Measurements from ENCODE around the gene EVC.

The EVC gene

GRCh38 chr4:5753366-5753765 lies 42.4 kb downstream of the EVC start:
- no peak for DNase-seq (ENCODE audit: extremely low spot score, insufficient read length, low read depth)
- no peak for FAIRE-seq

DNA sequence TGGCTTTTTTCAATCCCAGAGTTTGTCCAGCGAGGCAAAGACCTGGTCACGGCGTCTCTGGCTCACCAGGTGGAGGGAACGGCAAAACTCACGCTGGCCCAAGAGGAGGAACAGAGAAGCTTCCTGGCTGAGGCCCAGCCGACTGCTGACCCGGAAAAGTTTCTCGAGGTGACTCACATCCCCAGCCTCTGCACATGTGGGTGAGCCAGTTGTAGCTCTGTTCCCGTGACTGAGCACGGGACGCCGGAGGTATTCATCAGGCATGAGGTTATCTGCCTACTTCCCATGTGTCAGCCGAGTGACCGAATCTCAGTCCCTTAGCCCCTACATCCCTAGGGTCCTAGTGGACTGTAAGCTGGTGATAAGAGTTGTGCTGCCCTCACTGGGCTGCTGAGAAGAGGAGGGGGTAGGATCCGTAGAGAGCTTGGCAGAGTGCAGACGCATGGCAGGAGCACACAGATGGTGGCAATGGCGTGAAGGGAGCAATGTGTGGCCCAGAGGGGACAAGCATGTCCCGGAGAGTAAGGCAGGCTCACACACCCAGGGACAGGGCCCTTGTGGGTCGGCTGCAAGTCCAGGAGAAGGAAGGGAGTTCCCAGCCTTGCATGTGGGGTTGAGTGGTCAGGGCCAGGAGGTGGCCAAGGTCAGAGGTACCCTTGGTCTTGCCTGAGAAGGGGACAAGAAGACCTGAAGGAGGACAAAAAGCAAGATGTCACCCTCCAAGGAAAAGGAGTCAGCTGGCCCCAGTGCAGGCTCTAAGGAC lies 42.9 kb downstream of the EVC start:
- no peak for DNase-seq (ENCODE audit: extremely low spot score, insufficient read length, low read depth)

GRCh38 chr4:5754529-5754881 lies 43.5 kb downstream of the EVC start:
- no peak for DNase-seq (ENCODE audit: extremely low spot score, insufficient read length, low read depth)
- FAIRE-seq: no peak

More for the DNA sequence above, 42.9 kb downstream of the EVC start:
- FAIRE-seq: no peak

DNA sequence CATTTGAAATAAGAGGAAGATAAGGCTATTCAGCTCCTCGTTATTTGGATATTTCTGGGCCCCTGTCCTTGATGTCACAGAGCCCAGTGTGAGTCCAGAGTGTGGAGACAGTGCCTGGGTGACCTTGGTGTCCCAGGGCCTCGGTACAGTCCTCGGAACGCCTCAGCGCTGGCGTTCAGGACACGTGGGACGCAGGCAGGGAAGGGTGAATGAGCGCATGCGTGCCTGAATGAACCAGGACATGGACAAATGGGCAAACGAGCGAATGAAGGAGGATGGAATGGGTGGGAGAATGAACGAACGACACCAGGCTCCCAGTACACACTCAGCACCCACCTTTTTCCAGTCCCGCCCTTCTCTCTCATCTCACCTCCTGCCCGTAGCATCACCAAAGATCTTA lies 44.2 kb downstream of the EVC start:
- DNase-seq (ENCODE audit: extremely low spot score, insufficient read length, low read depth) (no peak), FAIRE-seq (no peak)

DNA sequence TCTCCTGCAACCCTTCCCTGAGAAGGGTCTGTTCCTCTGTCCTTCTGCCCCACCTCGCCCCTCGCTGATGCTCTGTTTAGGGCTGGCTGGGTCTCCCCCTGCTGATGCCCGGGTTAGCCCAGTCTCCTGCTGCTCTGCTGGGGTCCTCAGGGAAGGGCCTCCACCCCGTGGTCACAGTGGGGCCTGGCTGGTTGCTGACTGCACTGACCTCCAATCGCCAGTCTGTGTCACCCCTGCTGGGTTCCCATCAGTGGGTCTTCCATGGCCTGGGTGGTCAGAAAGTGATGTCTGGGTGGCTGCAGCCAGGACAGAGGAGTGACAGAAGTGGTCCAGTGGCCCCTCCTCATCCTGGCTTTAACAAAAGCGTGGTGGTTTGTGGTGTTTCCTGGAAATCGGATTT lies 44.7 kb downstream of the EVC start:
- FAIRE-seq (no peak), DNase-seq (ENCODE audit: extremely low spot score, insufficient read length, low read depth) (no peak)

DNA sequence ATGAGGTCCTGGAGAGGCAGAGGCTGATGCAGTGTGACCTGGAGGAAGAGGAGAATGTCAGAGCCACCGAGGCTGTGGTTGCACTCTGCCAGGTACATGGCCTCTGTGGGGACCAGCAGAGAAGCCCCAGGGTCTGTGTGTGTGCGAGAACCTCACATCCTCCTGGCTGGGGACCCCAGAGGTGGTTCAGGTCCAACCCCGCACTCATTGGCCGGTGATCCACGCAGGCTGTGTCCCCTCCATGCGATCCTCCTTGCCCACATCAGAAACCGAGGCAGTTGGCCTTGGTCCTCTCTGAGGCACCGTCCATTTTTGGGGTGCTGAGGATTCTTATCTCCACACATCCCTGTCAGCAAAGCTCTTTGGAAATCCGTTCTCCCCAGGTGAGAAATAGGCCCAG lies 45.3 kb downstream of the EVC start:
- DNase-seq (ENCODE audit: extremely low spot score, insufficient read length, low read depth) (no peak), FAIRE-seq (no peak)

GRCh38 chr4:5757091-5757490 lies 46.1 kb downstream of the EVC start:
- FAIRE-seq (no peak), DNase-seq (ENCODE audit: extremely low spot score, insufficient read length, low read depth) (no peak)

DNA sequence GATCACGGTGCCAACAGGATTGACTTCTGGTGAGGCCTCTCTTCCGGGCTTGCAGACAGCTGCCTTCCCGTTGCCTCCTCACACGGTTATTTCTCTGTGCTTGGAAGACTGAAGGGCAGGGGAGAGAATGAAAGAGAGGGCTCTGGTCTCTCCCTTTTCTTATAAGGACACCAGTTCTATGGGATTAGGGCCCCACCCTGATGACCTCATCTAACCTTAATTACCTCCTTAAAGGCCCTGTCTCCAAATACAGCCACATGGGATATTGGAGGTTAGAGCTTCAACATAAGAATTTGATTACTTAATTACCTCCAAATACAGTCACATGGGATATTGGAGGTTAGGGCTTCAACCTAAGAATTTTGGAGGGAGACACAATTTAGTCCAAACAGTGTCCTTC lies 46.5 kb downstream of the EVC start:
- FAIRE-seq: no peak

DNA sequence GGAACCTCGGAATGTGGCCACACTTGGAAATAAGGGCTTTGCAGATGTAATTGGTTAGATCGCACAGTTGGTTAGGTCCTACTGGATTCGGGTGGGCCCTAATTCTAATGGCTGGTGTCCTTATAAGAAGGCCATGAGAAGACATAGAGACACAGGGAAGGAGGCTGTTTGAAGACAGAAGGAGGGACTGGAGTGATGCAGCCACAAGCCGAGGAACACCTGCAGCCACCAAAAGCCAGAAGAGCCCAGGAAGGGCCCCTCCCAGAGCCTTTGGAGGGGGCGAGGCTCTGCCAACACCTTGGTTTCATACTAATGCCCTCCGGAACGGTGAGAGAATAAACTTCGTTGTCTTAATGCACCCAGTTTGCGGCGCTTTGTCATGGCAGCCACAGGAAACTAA lies 47.0 kb downstream of the EVC start:
- DNase-seq (ENCODE audit: extremely low spot score, insufficient read length, low read depth) (no peak), FAIRE-seq (no peak)

More for the DNA sequence above, 46.5 kb downstream of the EVC start:
- no peak for DNase-seq (ENCODE audit: extremely low spot score, insufficient read length, low read depth)

DNA sequence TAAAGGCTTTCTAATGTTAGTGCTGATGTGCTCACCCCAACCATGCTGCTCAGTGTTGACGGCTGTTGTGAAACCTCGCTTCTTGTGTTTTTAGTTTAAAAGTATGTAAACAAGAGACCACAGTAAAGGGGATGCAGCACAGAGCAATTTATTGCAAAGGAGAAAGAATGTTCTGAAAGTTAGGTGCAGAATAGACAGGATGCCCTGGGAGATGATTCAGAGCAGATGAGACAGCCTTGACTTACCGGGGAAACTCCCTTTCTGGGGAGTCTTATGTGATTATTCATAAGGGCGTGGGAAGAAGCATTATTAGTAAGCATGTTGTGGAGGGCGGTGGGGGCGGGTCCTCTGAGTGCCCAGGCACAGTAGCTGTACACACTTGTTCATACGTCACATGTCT lies 47.7 kb downstream of the EVC start:
- DNase-seq (ENCODE audit: extremely low spot score, insufficient read length, low read depth) (no peak), FAIRE-seq (no peak)

DNA sequence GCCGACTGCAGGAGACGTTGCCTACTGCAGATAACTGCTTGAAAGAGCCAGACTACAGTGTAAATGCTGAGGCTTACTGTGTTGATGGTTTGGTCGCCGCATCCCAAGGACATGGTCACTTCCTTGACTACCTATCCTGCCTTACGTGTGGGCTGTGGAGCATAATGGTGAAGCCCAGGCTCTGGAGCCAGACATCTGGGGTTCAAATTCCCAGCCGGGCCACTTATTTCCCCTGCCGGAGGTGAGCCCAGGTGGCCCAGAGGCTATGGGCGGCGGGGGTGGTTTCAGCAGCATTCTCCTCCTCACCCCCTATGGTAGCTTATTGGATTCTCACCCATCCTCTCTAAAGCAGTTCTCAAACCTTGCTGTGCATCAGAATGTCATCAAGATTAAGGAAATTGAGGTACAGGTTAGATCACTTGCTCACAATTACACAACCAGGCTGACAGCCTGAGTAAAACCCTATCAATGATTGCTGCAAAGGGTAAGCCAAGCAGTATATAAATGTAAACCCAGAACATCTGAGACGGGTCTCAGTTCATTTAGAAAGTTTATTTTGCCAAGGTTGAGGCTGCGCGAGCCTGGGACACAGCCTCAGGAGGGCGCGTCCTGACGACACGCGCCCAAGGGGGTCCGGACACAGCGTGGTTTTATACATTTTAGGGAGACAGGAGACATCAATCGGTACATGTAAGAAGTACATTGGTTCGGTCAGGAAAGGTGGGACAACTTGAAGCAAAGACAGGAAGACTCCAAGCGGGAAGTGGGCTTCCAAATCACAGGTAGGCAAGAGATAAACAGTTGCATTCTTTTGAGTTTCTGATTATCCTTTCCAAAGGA lies 48.5 kb downstream of the EVC start:
- FAIRE-seq (no peak), DNase-seq (ENCODE audit: extremely low spot score, insufficient read length, low read depth) (no peak)

DNA sequence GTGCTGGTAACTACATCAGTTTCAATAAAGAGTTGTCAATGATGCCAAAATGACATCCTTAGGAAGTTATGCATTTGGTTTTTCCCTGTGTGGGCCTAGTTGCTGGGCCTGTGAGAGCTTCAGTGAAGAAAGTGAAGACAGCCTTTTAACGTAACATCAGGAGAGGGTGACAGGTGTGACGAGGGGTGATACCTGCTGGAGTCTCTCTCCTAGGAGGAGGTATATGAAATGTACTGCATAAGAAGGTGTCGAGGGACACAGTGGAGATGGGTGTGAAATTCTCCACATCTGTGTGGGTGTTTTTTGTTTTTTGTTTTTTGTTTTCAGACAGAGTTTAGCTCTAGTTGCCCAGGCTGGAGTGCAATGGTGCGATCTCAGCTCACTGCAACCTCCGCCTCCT lies 49.2 kb downstream of the EVC start:
- no peak for DNase-seq (ENCODE audit: extremely low spot score, insufficient read length, low read depth)
- FAIRE-seq: no peak

GRCh38 chr4:5760936-5761480 lies 50.0 kb downstream of the EVC start:
- DNase-seq (ENCODE audit: extremely low spot score, insufficient read length, low read depth) (no peak), FAIRE-seq (no peak)

DNA sequence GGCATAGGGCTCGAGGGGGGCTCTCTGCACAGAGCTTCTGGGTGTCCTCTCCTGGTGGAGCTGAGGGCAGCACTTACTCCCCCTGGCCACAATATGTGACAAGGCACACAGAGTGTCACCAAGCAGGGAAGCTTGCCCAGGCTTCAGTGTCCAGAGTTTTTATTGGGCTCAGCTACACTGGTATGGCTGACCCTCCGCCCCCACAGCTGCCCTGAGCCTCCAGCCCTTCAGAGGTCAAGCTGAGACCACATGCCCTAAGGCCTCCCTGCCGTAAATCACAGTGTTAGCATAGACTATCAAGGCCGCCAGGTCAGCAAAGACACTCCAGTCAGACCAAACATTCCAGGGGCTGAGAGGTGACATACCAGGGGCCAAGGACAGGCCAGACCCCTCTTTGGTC lies 59.0 kb downstream of the EVC start:
- FAIRE-seq (no peak), DNase-seq (ENCODE audit: extremely low spot score, insufficient read length, low read depth) (no peak)

GRCh38 chr4:5772528-5773270 lies 61.7 kb downstream of the EVC start:
- no peak for FAIRE-seq

GRCh38 chr4:5773271-5773555 lies 62.2 kb downstream of the EVC start:
- no peak for DNase-seq (ENCODE audit: extremely low spot score, insufficient read length, low read depth)
- FAIRE-seq: no peak

More at GRCh38 chr4:5772528-5773270, 61.7 kb downstream of the EVC start:
- DNase-seq (ENCODE audit: extremely low spot score, insufficient read length, low read depth): no peak

GRCh38 chr4:5774416-5775036 lies 63.5 kb downstream of the EVC start:
- DNase-seq (ENCODE audit: extremely low spot score, insufficient read length, low read depth): no peak
- FAIRE-seq: no peak

DNA sequence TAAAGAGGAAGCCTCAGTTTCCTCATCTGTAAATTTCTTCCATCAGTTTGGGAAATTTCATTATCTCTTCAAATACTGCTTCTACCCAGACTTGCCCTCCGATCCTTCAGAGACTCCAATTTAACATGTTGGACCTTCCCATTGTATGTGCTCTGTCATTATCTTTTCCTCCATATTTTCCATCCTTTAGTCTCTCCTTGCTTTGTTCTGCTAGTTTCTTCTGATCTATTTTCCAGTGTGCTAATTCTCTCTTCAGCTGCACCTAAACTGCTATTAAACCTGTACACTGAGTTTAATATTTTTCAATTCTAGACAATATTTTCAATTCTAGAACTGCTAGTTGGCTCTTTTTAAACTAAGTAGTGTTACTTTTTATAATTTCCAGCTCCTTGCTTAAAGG lies 65.5 kb downstream of the EVC start:
- DNase-seq (ENCODE audit: extremely low spot score, insufficient read length, low read depth) (no peak), FAIRE-seq (no peak)

DNA sequence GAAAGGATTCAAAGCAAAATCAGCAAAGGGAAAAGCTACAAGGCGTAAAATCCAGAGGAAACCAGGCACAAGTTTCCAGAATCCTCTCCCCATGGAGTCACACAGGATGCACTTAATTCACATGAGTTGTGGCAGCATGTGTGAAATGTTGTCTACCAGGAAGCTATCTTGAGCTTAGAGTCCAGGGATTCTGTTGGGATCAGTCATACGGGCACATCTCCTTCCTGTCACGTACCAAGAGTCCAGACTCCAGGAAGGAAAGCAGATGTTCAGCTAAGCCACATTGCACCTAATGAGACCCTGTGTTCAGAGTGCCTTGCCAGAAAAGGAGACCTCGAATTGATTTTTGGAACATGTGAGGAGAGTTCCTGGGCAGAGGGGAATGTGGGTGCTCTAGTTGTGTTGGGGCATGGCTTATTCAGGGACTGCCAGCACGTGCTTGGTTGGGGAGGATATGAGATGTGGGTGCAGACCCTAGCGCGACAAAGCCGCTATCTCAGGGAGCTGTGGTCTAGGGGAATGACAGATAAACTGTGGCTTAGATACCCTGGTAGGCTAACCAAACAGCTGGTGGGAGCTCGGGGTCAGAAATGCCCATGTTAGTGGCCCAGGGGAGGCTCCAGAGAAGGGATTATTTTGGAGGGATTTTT lies 70.0 kb downstream of the EVC start:
- no peak for FAIRE-seq
- no peak for DNase-seq (ENCODE audit: extremely low spot score, insufficient read length, low read depth)

- no peak for FAIRE-seq
Observed at GRCh38 chr4:5781691-5782090, 70.7 kb downstream of the EVC start.

More at GRCh38 chr4:5781691-5782090, 70.7 kb downstream of the EVC start:
- DNase-seq (ENCODE audit: extremely low spot score, insufficient read length, low read depth): no peak
